DND-41 (cell line): ENCODE measurements around the gene ZDHHC13.

Experiments used
- ATAC-seq: fragments of 200-7000 bp; cut with Tn5 transposase; 3 replicates; pipeline ENCODE4 v1.9.1; 2021; ENCODE audit warnings: low read depth; ENCODE audit not compliant: insufficient read depth
- DNase-seq: peaks from one replicate; pipeline ENCODE4 v3.0.0-alpha.2; 2020
- H2AFZ ChIP-seq: 2 replicates; pipeline ENCODE4 v1.6.0; 2012; ENCODE audit warnings: low read depth, low read length
- H3K27ac ChIP-seq: 2 replicates; pipeline ENCODE4 v1.5.1; 2012; ENCODE audit warnings: low read length, inconsistent platforms
- H3K27me3 ChIP-seq: fragments of 200-600 bp; sonication (generic); 2 replicates; pipeline ENCODE4 v1.6.0; 2012; ENCODE audit warnings: low read length, mild to moderate bottlenecking, inconsistent platforms; ENCODE audit not compliant: insufficient read depth, poor library complexity
- H3K36me3 ChIP-seq: 2 replicates; pipeline ENCODE4 v1.5.1; 2012; ENCODE audit warnings: low read length, inconsistent platforms; ENCODE audit not compliant: insufficient read depth
- H3K4me1 ChIP-seq: 2 replicates; pipeline ENCODE4 v1.5.1; 2012; ENCODE audit warnings: mild to moderate bottlenecking, low read length; ENCODE audit not compliant: insufficient read depth
- H3K4me2 ChIP-seq: 2 replicates; pipeline ENCODE4 v1.6.0; 2012; ENCODE audit warnings: mild to moderate bottlenecking, moderate library complexity, low read length, inconsistent platforms; ENCODE audit not compliant: insufficient read depth
- H3K4me3 ChIP-seq, 2 experiments: fragments of 200-600 bp in 1 of 2; shearing (Covaris generic) in 1 of 2; 2 replicates each; pipeline ENCODE4 v1.5.1; 2012 to 2016; ENCODE audit warnings: inconsistent platforms in 2 of 2, low read length in 2 of 2, mild to moderate bottlenecking in 2 of 2, low read depth in 1 of 2, moderate library complexity in 1 of 2
- H3K79me2 ChIP-seq: 2 replicates; pipeline ENCODE4 v1.6.0; 2012; ENCODE audit warnings: low read length, inconsistent platforms; ENCODE audit not compliant: insufficient read depth
- H3K9ac ChIP-seq: 2 replicates; pipeline ENCODE4 v1.6.0; 2012; ENCODE audit warnings: low read depth, mild to moderate bottlenecking, inconsistent platforms, low read length, moderate library complexity
- H3K9me3 ChIP-seq: 2 replicates; pipeline ENCODE4 v1.5.1; 2012; ENCODE audit warnings: low read length, moderate library complexity, mild to moderate bottlenecking, inconsistent platforms; ENCODE audit not compliant: insufficient read depth, severe bottlenecking
- H4K20me1 ChIP-seq: 2 replicates; pipeline ENCODE4 v1.6.0; 2012; ENCODE audit warnings: low read length; ENCODE audit not compliant: insufficient read depth
- CTCF ChIP-seq: IDR thresholded peaks from 2 replicates; pipeline ENCODE4 v1.5.1; 2012; ENCODE audit warnings: borderline replicate concordance, low read length, moderate library complexity, mild to moderate bottlenecking; ENCODE audit not compliant: poor library complexity, severe bottlenecking; ENCODE audit errors: extremely low read depth
- EZH2 ChIP-seq: IDR thresholded peaks from 3 replicates; pipeline ENCODE4 v1.6.1; 2012; ENCODE audit warnings: borderline replicate concordance, low read depth, mild to moderate bottlenecking, moderate library complexity, low read length, inconsistent platforms; ENCODE audit not compliant: severe bottlenecking

Gene ZDHHC13

DNA sequence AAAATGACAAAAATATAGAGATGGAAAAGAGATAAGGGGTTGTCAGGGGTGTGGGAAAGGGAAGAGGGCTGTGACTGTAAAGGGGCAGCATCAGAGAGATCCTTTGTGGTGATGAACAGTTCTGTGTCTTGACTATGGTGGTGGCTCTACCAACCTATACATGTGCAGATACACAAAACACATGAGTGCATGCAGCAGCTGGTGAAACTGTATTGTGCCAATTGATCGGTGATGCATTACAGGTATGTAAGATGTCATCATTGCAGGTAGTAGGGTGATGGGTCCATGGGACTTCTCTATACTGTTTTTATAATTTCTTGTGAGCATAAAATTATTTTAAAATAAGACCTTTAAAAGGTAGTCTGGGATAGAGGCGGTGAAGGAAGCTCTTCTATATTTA, 24.1 kb upstream of the ZDHHC13 start:
- peaks cover 15% of the 10 kb centered on the region for H3K27me3 ChIP-seq
- H3K4me1 ChIP-seq, result no peaks in the 10 kb centered on the region
- ATAC-seq (no peak), DNase-seq (no peak)
- H3K36me3 ChIP-seq, result no peaks in the 10 kb centered on the region
- H3K9me3 ChIP-seq, result no peaks in the 10 kb centered on the region
- no peaks in the 10 kb centered on the region for H3K79me2 ChIP-seq
- H3K27ac ChIP-seq, result no peak overlapping the region
- H4K20me1 ChIP-seq, result no peaks in the 10 kb centered on the region
- no peak overlapping the region for H3K4me2 ChIP-seq
- H3K4me3 ChIP-seq, result no peak overlapping the region
- no peak overlapping the region for H3K9ac ChIP-seq
- no peak overlapping the region for H2AFZ ChIP-seq
- TF ChIP-seq EZH2 (no peak), CTCF (no peak)

DNA sequence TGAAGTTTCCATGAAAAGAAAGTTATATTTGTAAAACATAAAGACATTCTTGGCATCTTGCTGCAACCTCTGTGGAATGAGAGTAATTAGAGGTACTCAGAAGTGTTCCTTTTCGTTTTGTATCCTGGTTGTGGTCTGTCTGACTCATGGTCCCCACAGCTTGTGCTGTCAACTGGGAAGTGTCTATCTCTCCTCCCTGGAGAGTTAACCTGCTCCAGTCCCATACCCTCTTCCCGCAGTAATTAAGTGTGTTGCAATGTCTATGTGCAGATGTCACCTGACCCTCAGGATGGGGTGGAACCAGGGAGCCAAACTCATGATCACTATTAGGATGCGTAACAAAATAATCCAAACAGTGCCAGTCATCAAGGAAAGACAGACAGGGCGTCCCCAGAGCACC, 23.0 kb upstream of the ZDHHC13 start:
- Histone ChIP-seq H3K9ac (no peak overlapping the region), H2AFZ (no peak overlapping the region), H3K36me3 (no peaks in the 10 kb centered on the region), H4K20me1 (no peaks in the 10 kb centered on the region), H3K27me3 (peaks cover 15% of the 10 kb centered on the region), H3K4me2 (no peak overlapping the region), H3K4me1 (no peaks in the 10 kb centered on the region), H3K27ac (no peak overlapping the region), H3K4me3 (no peak overlapping the region), H3K9me3 (no peaks in the 10 kb centered on the region), H3K79me2 (no peaks in the 10 kb centered on the region)
- TF ChIP-seq EZH2 (no peak), CTCF (no peak)
- ATAC-seq, result no peak
- DNase-seq, result no peak

- H2AFZ ChIP-seq, result no peak overlapping the region
- no peak overlapping the region for H3K4me2 ChIP-seq
- H3K79me2 ChIP-seq, result no peaks in the 10 kb centered on the region
- no peak overlapping the region for H3K27ac ChIP-seq
- no peaks in the 10 kb centered on the region for H3K36me3 ChIP-seq
- no peak overlapping the region for H3K4me3 ChIP-seq
- TF ChIP-seq CTCF (no peak), EZH2 (no peak)
- ATAC-seq (no peak), DNase-seq (no peak)
- H3K9ac ChIP-seq, result no peak overlapping the region
- H3K4me1 ChIP-seq, result no peaks in the 10 kb centered on the region
- H3K9me3 ChIP-seq, result no peaks in the 10 kb centered on the region
- H3K27me3 ChIP-seq, result peaks cover 15% of the 10 kb centered on the region
- no peaks in the 10 kb centered on the region for H4K20me1 ChIP-seq
Measured at GRCh38 chr11:19094859-19095258, 22.1 kb upstream of the ZDHHC13 start.

- H3K27ac ChIP-seq, result no peak overlapping the region
- no peaks in the 10 kb centered on the region for H3K36me3 ChIP-seq
- H2AFZ ChIP-seq, result no peak overlapping the region
- H4K20me1 ChIP-seq, result no peaks in the 10 kb centered on the region
- no peak for TF ChIP-seq EZH2
- no peak for TF ChIP-seq CTCF
- H3K9me3 ChIP-seq, result no peaks in the 10 kb centered on the region
- no peak overlapping the region for H3K4me3 ChIP-seq
- H3K4me1 ChIP-seq, result no peaks in the 10 kb centered on the region
- no peak overlapping the region for H3K9ac ChIP-seq
- H3K27me3 ChIP-seq, result peaks cover 15% of the 10 kb centered on the region
- DNase-seq (no peak), ATAC-seq (no peak)
- H3K79me2 ChIP-seq, result no peaks in the 10 kb centered on the region
- no peak overlapping the region for H3K4me2 ChIP-seq
Measured at GRCh38 chr11:19099093-19099492, 17.9 kb upstream of the ZDHHC13 start.
